DOHH2 (cell line): ENCODE data around the gene OTOR.

Source experiments
- H3F3A ChIP-seq: fragments of 200-600 bp; sonication (generic), shearing (Covaris generic); 2 replicates; pipeline ENCODE4 v1.6.0; 2016; ENCODE audit warnings: antibody characterized with exemption, mild to moderate bottlenecking; ENCODE audit not compliant: control insufficient read depth, insufficient read depth
- H3K27ac ChIP-seq: fragments of 200-600 bp; sonication (generic); 2 replicates; pipeline ENCODE4 v1.5.1; 2014; ENCODE audit warnings: low read depth, mild to moderate bottlenecking, low read length, moderate library complexity
- H3K27me3 ChIP-seq: fragments of 200-600 bp; sonication (generic); 2 replicates; pipeline ENCODE4 v1.6.1; 2014; ENCODE audit warnings: mild to moderate bottlenecking, low read length, mixed read lengths; ENCODE audit not compliant: control insufficient read depth
- H3K36me3 ChIP-seq: fragments of 200-600 bp; sonication (generic); 2 replicates; pipeline ENCODE4 v1.6.1; 2014; ENCODE audit warnings: mild to moderate bottlenecking, low read length, moderate library complexity, mixed read lengths; ENCODE audit not compliant: control insufficient read depth
- H3K4me1 ChIP-seq: fragments of 200-600 bp; sonication (generic); 2 replicates; pipeline ENCODE4 v1.6.1; 2014; ENCODE audit warnings: mild to moderate bottlenecking, low read length, mixed read lengths; ENCODE audit not compliant: control insufficient read depth
- H3K4me2 ChIP-seq: fragments of 200-600 bp; sonication (generic); 2 replicates; pipeline ENCODE4 v1.6.0; 2014; ENCODE audit warnings: mild to moderate bottlenecking, low read length, moderate library complexity
- H3K4me3 ChIP-seq: fragments of 200-600 bp; sonication (generic); 2 replicates; pipeline ENCODE4 v1.5.1; 2014; ENCODE audit warnings: mild to moderate bottlenecking, low read length, mixed read lengths
- H3K79me2 ChIP-seq: fragments of 200-600 bp; sonication (generic); 2 replicates; pipeline ENCODE4 v1.6.1; 2014; ENCODE audit warnings: mild to moderate bottlenecking, low read length, mixed read lengths; ENCODE audit not compliant: control insufficient read depth
- H3K9me2 ChIP-seq: fragments of 200-600 bp; sonication (generic); replicated peaks from 2 replicates; pipeline ENCODE4 v1.6.1; 2014; ENCODE audit warnings: mild to moderate bottlenecking, low read length, mixed read lengths; ENCODE audit not compliant: control insufficient read depth
- H3K9me3 ChIP-seq: fragments of 200-600 bp; sonication (generic); 2 replicates; pipeline ENCODE4 v1.6.1; 2014; ENCODE audit warnings: antibody characterized with exemption, low read length, mixed read lengths; ENCODE audit not compliant: control insufficient read depth, insufficient read depth
- H4K20me1 ChIP-seq: fragments of 200-600 bp; sonication (generic); 2 replicates; pipeline ENCODE4 v1.6.0; 2014; ENCODE audit warnings: low read depth, mild to moderate bottlenecking, antibody characterized with exemption, low read length, moderate library complexity; ENCODE audit not compliant: control insufficient read depth, insufficient read depth
- EZH2phosphoT487 ChIP-seq: fragments of 200-600 bp; sonication (generic); IDR thresholded peaks from 2 replicates; pipeline ENCODE4 v1.6.1; 2017; ENCODE audit warnings: borderline replicate concordance, mild to moderate bottlenecking, antibody characterized with exemption, low read length, moderate library complexity, mixed read lengths
- TF ChIP-seq, protein P1 (sequence below): fragments of 200-600 bp; sonication (generic); IDR thresholded peaks from one replicate; pipeline ENCODE4 v1.5.1; 2014; ENCODE audit warnings: antibody characterized with exemption, mild to moderate bottlenecking, low read depth, low read length; ENCODE audit not compliant: poor library complexity, severe bottlenecking

Gene OTOR

DNA sequence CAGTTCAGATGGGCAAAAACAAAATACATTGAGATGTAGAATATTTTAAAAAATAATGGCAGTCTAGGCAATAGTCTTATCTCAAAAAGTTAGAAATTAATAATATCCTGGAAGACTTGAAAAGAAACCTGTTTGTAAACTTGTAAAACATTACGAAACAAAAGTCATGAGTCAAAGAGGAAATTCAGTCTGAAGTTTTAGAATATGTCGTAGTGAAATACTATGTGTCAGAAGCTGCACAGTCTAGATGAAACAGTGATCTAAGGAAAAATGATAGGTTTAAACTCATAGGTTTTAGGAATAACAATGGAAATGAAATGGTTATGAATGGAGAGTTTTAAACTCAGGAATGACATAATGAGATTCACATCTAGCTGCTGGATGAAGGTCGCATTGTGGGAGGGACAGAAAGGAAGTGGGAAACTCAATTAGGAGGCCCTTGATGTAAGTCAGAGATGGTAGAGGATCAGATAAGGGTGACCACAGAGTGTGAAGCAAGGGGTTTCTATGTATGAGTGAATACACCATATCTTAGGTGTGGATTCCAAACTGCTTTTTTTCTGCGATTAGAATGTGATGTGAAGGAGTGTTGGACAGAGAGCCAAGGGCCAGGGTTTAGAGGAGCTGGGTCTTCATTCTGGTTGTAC lies 15.5 kb upstream of the OTOR start:
- H3K4me1 ChIP-seq = peaks cover 18% of the 10 kb centered on the region
- H3K79me2 ChIP-seq = peaks cover 63% of the 10 kb centered on the region
- peaks cover 76% of the 10 kb centered on the region for H3K36me3 ChIP-seq
- TF ChIP-seq, protein P1, sequence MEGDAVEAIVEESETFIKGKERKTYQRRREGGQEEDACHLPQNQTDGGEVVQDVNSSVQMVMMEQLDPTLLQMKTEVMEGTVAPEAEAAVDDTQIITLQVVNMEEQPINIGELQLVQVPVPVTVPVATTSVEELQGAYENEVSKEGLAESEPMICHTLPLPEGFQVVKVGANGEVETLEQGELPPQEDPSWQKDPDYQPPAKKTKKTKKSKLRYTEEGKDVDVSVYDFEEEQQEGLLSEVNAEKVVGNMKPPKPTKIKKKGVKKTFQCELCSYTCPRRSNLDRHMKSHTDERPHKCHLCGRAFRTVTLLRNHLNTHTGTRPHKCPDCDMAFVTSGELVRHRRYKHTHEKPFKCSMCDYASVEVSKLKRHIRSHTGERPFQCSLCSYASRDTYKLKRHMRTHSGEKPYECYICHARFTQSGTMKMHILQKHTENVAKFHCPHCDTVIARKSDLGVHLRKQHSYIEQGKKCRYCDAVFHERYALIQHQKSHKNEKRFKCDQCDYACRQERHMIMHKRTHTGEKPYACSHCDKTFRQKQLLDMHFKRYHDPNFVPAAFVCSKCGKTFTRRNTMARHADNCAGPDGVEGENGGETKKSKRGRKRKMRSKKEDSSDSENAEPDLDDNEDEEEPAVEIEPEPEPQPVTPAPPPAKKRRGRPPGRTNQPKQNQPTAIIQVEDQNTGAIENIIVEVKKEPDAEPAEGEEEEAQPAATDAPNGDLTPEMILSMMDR = no peak
- no peak for TF ChIP-seq EZH2phosphoT487
- no peak overlapping the region for H3K27ac ChIP-seq
- no peak overlapping the region for H3K4me3 ChIP-seq
- H3K4me2 ChIP-seq = no peak overlapping the region
- H3K9me3 ChIP-seq = peaks cover 8% of the 10 kb centered on the region
- H3F3A ChIP-seq = no peaks in the 10 kb centered on the region
- H3K27me3 ChIP-seq = no peaks in the 10 kb centered on the region
- H4K20me1 ChIP-seq = 0 out of 2 replicates have a peak, but pooled peaks cover 5% of the 10 kb centered on the region
- no peaks in the 10 kb centered on the region for H3K9me2 ChIP-seq

GRCh38 chr20:16740365-16741072 lies 7.6 kb upstream of the OTOR start:
- H3F3A ChIP-seq = no peaks in the 10 kb centered on the region
- H3K4me2 ChIP-seq = no peak overlapping the region
- no peak overlapping the region for H3K27ac ChIP-seq
- H4K20me1 ChIP-seq = no peaks in the 10 kb centered on the region
- no peaks in the 10 kb centered on the region for H3K9me2 ChIP-seq
- no peaks in the 10 kb centered on the region for H3K27me3 ChIP-seq
- H3K79me2 ChIP-seq = peaks cover 9% of the 10 kb centered on the region
- H3K36me3 ChIP-seq = peaks cover 57% of the 10 kb centered on the region
- H3K9me3 ChIP-seq = no peaks in the 10 kb centered on the region
- H3K4me3 ChIP-seq = no peak overlapping the region
- TF ChIP-seq EZH2phosphoT487 = no peak
- TF ChIP-seq, protein P1 = no peak
- H3K4me1 ChIP-seq = no peaks in the 10 kb centered on the region

DNA sequence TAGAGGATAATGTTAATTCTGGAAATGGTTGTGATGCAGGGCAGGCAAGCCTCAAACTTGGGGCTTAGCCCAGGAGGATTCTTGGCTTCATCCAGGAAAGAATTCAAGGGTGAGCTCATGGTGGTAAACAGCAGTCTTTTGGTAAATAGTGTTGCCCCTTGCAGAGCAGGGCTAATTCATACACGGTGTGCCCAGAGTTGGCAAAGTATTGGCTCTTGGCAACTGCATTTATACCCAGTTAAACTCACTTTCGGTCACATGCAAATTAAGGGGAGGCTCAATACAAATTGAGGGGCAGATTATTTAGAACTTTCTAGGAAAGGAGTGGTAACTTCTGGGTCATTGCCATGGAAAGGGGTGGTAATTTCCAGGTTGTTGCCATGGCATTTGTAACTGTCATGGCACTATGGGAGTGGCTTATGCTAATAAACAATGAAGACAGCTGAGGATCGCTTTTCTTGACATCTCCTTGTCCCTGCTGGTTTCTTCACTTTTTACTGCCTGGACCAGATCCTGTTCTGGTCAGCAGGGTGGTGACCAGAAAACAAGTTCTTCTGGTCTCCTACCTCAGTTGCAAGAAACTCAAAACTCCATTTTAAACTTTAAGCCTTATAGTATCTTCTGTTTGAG lies 3.9 kb upstream of the OTOR start:
- Histone ChIP-seq H3K27me3 (no peaks in the 10 kb centered on the region), H3K27ac (no peak overlapping the region), H4K20me1 (no peaks in the 10 kb centered on the region), H3K36me3 (peaks cover 32% of the 10 kb centered on the region), H3K9me3 (no peaks in the 10 kb centered on the region), H3K4me2 (no peak overlapping the region), H3K4me1 (no peaks in the 10 kb centered on the region), H3K9me2 (no peaks in the 10 kb centered on the region), H3K79me2 (no peaks in the 10 kb centered on the region), H3K4me3 (no peak overlapping the region), H3F3A (no peaks in the 10 kb centered on the region)
- TF ChIP-seq, protein P1 = no peak
- no peak for TF ChIP-seq EZH2phosphoT487
